HG03280 (cell line): ENCODE measurements around the gene NDUFV1.
A peak's percentile ranks its signal among the peaks of the same experiment; 100 is the strongest.
"Not testable (repeated sequence)": the region's sequence is repeated elsewhere in the genome, so short reads cannot be mapped to it uniquely, and the experiment has no call there.

ENCODE experiments used
- ATAC-seq: cut with Tn5 transposase; IDR thresholded peaks from one replicate; pipeline ENCODE4 v1.9.1; 2021; ENCODE audit warnings: mild to moderate bottlenecking, moderate library complexity; ENCODE audit not compliant: unreplicated experiment

Gene NDUFV1

DNA sequence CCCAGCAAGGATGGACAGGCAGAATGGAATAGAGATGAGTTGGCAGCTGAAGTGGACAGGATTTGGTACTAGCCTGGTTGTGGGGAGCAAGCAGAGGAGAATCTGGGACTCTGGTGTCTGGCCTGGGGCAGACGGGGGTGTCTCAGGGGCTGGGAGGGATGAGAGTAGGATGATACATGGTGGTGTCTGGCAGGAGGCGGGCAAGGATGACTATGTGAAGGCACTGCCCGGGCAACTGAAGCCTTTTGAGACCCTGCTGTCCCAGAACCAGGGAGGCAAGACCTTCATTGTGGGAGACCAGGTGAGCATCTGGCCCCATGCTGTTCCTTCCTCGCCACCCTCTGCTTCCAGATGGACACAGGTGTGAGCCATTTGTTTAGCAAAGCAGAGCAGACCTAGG is 20.8 kb upstream of the NDUFV1 start:
- ATAC-seq = no peak

DNA sequence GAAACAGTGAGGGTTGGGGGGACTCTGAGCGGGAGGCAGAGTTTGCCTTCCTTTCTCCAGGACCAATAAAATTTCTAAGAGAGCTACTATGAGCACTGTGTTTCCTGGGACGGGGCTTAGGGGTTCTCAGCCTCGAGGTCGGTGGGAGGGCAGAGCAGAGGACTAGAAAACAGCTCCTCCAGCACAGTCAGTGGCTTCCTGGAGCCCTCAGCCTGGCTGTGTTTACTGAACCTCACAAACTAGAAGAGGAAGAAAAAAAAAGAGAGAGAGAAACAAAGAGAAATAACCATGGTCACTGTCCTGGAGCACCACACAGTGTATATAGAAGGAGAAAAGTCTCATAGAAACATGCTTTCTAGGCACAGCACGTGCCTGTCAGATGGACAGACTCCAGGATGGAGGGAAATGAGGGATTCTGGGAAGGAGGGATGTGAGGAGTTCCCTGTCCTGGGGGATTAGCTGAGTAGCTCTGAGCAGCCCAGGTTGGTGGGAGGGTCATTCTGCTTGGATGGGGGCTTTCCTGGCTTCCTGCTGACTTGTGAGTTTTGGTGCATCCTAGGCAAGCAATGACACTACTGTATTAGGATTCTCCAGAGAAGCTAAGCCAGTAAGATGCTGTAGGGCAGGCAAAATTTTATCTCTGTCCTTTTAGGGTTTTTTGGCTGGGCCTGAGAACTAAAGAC is 20.0 kb upstream of the NDUFV1 start:
- no peak for ATAC-seq

DNA sequence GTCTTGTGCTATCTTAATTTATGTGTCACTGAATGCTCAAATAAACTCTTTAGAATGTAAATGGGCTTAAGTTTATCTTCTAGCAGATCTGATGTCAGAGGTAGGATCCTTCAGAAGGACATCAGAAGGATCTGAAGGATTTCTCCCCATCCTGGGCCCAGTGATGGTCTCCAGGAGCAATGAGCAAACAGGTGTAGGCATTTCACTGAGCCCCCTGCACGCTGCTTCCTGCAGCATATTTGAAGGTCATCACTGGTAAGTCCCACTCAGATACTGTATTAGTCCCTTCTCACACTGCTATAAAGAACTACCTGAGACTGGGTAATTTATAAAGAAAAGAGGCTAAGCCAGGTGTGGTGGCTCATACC is 18.6 kb upstream of the NDUFV1 start:
- ATAC-seq = peak; percentile 25

DNA sequence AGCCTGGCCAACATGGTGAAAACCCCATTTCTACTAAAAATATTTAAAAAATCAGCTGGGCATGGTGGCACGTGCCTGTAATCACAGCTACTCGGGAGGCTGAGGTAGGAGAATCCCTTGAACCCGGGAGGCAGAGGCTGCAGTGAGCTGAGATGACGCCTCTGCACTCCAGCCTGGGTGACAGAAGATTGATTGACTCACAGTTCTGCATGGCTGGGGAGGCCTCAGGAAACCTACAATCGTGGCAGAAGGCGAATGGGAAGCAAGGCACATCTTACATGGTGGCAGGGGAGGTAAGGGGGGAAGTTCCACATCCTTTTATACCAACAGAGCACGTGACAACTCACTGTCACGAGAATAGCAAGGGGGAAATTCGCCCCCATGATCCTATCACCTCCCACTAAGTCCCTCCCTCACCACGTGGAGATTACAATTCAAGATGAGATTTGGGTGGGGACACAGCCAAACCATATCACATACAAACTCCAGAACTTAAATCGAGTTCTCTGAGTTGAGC is 17.8 kb upstream of the NDUFV1 start:
- ATAC-seq = not testable (repeated sequence)

DNA sequence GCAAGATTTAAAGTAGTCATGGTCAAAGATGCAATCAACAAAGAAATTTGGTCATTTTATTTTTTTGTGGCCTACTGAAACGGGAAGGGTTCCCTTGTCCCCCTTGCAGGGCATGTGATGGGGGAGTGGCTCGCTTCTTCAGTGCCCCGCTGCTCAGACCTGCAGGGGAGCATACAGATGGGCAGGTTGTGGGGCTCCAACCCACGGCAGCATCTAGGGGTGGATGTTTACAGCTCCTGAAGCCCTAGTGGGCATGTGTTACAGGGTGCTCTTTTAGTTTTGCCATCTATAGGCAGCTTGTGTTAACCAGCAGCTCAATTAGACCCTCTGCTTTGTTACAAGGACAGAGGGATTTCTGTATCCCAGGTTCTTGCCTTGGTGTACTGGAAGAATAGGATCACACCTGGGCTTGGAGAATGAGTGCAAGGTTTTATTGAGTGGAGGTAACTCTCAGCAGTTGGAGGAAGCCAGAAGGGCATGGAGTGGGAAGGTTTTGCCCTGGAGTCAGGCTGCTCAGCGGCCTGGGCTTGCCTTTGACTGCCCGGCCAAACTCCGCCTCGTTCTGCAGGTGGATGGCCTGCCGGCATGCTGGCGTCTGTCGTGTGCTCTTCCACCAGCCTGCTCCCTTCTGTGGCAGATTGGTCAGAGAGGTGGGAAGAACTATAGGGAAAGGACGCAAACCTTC is 13.7 kb upstream of the NDUFV1 start:
- ATAC-seq = no peak

DNA sequence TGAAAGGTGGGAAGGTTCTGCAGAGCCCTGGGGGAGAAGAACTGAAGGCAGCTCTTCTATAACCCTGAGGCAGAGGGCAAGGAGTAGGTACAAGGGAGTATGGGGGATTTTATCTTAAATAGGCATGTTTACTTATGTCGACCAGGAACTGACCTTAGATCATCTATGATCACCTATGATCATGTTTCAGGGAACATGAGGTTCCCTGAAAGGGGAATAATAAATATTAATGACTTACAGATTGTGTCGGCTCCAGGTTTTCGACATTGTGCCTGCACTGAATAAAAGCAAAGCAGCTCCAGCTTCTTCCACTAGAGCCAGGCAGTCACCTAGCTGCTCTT is 13.2 kb upstream of the NDUFV1 start:
- no peak for ATAC-seq

DNA sequence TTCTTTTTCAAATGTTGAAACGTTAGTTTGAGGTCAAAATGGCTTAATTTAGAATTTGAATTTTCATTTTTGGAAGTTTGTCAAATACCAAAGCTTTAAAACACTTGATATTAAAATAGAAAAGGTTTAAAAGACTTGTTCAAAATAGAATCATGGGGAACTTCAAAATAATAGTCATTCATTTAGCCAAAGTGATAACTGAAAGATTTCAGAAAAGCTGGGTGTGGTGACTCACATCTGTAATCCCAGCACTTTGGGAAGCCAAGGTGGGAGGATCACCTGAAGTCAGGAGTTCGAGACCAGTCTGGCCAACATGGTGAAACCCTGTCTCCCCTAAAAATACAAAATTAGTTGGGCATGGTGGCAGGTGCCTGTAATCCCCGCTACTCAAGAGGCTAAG is 12.3 kb upstream of the NDUFV1 start:
- ATAC-seq = no peak

DNA sequence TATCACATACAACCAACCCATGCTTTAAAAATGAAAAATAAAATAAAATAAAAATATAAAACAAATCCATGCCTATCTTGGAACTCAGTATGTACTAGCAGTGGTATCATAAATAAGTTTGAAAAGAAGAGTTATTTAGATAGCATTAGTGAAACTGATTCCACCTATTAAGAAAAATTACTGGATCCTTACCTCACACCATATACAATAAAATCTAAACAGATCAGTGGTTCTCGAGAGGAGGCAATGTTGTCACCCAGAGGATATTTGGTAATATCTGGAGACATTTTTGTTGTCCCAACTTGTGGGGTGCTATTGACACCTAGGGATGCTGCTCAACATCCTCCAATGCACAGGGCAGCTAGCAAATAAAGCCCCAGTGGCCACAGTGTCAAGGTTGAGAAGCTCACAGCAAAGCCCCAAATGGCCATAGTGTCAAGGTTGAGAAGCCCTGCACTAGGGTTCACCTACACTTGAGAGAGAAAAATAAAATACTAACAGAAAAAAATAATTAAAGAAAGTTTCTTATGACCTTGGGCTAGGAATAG is 9.9 kb upstream of the NDUFV1 start:
- ATAC-seq = no peak

DNA sequence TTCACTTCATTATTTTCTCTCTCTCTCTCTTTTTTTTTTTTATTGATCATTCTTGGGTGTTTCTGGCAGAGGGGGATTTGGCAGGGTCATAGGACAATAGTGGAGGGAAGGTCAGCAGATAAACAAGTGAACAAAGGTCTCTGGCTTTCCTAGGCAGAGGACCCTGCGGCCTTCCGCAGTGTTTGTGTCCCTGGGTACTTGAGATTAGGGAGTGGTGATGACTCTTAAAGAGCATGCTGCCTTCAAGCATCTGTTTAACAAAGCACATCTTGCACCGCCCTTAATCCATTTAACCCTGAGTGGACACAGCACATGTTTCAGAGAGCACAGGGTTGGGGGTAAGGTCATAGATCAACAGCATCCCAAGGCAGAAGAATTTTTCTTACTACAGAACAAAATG is 9.3 kb upstream of the NDUFV1 start:
- not testable (repeated sequence) for ATAC-seq

DNA sequence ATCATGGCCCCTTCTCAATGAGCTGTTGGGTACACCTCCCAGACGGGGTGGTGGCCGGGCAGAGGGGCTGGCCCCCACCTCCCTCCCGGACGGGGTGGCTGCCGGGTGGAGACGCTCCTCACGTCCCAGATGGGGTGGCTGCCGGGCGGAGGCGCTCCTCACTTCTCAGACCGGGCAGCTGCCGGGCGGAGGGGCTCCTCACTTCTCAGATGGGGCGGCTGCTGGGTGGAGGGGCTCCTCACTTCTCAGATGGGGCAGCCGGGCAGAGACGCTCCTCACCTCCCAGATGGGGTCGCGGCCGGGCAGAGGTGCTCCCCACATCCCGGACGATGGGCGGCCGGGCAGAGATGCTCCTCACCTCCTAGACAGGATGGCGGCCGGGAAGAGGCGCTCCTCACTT is 8.8 kb upstream of the NDUFV1 start:
- not testable (repeated sequence) for ATAC-seq

DNA sequence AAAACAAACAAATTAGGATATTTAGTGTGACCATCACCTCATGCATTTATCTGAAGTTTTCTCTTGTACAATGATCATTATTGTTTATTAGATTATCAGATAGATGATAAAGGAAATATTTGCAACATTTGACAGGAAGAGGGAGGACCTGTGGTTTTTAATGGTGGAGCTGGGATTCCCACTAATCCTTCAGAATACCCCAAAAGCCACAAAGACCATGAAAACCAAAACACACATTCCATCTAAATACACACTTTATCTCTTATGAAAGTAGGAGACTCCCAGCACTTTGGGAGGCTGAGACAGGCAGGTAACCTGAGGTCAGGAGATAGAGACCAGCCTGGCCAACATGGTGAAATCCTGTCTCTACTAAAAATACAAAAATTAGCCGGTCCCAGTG is 7.6 kb upstream of the NDUFV1 start:
- ATAC-seq = no peak

DNA sequence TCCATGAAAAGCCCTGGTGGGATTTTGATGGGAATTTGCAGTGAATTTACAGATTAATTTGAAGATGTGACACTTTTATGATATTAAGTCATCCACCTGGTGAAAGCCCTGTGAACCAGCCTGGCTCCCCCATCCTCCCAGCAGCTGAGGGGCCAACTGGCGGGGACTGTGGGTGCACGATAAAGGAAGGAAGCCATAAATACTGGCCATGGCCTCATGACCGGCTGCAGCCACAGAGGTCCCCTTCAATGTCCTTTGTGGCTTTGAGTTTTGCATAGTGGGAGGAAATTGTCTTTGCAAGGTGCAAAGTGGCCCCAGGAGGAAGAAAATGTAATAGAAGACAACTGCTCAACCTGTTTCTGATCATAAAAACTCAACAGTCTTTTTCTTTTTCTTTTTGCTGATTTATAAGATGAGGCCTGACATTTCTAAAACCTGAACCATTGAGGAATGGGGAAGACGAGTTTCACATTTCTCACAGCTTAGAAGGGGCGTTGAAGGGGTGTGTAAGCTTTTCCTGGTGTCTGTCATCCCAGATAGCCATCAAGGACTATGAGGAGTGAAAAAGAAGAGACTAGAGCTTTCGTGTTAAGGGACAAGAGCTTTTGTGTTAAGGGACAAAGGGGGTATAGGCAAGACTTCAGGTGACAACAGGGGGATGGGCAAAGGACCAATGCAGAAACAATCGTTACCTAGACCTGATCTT is 6.3 kb upstream of the NDUFV1 start:
- no peak for ATAC-seq

DNA sequence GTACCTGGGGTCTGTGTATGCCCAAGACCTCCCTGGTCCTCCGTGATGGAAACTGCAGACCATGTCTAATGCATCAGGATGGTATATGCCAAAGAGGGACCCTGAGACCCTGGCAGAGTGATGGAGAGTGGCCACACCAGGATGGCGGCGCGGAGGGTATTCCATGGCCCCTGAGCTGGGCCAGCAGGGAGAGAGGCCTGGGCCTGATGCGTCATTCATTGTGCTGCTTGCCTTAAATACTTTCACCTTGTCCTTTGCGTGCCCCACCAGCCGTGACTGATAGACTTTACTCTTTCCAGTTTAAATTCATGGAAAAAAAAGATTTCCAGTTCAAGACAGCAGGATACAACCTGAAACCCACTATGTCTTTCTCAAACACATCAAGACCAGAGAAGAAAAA is 5.6 kb upstream of the NDUFV1 start:
- no peak for ATAC-seq

DNA sequence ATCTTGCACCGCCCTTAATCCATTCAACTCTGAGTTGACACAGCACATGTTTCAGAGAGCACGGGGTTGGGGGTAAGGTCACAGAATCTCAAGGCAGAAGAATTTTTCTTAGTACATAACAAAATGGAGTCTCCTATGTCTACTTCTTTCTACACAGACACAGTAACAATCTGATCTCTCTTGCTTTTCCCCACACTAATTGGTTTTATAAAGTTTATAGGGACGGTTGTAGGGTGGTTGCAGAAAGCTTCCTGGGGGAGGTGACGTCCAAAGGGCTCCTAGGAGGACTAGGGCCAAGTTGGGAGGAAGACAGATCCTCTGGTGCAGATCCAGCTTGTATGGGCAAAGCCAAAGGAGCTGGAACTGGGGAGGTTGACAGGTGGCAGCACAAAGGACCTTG is 2.6 kb upstream of the NDUFV1 start:
- not testable (repeated sequence) for ATAC-seq

DNA sequence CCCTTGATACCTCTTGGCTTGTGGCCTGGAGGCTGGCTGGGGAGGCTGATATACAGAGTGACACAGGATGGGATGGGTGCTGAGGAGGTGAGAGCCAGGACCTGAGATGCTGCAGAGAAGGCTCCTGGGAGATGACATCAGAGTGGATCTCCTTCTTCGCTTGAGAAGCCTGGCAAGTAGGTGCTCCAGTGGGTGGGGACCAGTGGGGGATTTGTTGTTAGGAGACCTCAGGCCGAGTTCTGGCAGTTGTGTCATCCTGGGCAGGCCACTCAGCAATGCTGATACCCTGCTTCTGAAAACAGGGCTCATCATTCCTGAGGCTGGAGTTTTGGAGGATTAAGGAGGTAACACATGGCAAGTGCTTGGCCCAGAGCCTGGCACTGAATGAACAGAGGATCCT is 1.9 kb upstream of the NDUFV1 start:
- no peak for ATAC-seq

DNA sequence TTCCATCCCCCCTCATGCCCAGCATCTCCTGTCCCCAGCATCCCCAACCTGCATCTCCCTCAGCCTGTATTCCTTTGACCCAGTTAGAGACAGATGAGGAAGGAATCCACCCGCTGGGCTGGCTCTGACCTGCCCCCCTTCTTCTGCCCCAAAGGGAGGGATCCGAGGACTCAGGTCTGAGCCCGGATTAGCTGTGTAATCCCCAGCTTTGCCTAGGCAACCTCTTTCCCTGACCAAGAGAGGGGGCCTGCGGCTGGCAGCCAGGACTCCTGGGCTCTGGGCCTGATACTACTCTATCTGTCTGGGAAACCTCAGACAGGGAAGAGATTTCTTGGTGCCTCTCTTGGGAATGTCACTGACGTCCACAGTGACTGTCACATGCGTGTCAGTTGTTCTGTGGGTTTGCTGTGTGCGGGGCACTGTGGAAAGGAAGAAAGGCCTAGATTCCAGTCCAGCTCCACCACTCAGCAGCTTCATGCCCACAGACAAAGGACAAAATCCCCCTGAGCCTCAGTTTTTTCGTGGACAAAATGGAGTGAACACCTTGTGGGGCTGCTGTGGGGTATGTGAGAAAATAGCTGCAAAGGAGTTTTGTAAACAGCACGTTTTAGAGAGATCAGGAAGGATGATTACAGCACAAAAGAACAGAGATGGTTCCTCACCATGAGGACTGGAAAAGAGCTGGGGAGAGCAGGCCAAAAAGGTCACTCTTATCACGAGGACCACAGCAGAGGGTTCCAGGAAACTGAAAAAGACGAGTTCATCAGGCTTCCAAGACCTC is 1.3 kb upstream of the NDUFV1 start:
- ATAC-seq = no peak

DNA sequence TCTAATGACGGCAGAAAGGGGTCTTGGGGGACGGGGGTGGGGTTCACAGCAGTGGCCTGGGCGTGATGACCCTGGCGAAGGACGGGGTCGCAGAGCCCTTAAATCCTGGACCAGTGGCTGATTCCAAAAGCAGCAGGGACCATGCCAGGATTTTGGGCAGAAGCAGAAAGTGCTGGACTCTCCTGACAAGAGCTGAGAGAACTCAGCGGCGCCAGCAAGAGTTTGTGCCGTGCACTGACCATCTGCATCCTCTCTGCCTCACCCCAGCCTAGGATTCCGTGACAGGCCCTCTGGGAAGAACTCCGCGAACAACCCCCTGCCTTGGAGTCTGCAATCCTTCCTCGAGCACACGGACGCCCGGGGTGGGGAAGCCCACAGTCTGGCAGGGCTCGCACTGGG is 644 bp upstream of the NDUFV1 start:
- no peak for ATAC-seq

DNA sequence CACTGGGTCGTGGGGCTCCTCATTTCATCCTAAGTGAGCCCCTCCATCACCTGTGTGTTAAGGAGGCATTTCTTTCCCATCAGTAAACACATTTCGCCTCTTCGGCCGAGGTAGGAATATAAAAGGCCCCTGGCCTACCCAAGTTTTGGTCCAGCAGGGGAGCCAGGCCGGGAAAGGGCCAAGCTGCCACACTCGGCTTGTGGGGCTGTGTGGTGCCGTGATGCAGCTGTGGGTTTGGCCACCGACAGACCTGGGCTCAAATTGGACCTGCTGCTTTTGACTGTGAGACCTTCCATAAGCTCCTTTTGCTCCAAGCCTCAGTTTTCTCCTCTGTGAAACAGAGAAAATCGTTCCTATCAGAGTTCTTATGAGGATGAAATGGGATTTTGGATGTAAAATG is 771 bp downstream of the NDUFV1 start:
- no peak for ATAC-seq

DNA sequence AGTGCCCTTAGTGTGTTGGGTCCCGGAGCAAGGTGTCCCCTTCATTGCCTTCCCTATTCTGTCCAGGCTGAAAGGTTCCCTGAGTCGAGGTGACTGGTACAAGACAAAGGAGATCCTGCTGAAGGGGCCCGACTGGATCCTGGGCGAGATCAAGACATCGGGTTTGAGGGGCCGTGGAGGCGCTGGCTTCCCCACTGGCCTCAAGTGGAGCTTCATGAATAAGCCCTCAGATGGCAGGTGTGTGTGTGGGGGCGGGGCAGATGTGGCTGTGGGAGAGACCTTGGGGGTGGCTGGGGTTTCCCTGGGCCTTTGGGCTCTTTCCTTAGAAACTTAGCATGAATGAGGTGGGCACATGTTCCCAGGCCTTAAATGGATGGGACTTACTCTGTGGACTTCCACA is 1.8 kb downstream of the NDUFV1 start:
- ATAC-seq = no peak

DNA sequence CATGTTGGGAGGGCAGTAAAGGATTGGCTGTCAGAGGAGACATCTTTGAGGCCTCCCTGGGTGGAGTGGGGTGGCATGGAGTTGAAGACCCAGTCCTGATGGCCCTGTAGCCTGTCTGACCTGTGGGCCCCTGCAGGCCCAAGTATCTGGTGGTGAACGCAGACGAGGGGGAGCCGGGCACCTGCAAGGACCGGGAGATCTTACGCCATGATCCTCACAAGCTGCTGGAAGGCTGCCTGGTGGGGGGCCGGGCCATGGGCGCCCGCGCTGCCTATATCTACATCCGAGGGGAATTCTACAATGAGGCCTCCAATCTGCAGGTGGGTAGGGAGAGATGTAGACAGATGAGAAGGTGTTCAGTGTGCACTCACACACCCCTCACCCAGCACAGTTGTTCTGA is 2.6 kb downstream of the NDUFV1 start:
- no peak for ATAC-seq

DNA sequence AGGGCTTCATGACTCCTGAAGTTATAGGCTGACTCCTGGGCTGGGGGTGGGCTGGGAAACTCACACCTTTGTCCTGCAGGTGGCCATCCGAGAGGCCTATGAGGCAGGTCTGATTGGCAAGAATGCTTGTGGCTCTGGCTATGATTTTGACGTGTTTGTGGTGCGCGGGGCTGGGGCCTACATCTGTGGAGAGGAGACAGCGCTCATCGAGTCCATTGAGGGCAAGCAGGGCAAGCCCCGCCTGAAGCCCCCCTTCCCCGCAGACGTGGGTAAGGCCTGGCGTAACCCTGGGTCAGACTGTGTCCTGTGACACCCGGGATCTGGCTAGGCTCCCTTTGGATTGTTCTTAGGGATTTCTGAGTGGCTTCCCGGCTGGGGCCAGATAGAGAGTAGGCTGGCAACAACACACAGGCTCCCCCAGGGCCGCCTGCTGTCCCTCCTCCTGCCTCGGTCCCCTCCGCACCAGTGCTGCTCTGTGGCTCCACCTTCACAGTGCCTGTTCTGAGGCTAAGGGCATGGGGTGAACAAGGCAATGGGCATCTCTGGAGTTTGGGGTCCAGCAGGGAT is 3.6 kb downstream of the NDUFV1 start:
- ATAC-seq = no peak
